Measurements from ENCODE around the gene JARID2.

DNA sequence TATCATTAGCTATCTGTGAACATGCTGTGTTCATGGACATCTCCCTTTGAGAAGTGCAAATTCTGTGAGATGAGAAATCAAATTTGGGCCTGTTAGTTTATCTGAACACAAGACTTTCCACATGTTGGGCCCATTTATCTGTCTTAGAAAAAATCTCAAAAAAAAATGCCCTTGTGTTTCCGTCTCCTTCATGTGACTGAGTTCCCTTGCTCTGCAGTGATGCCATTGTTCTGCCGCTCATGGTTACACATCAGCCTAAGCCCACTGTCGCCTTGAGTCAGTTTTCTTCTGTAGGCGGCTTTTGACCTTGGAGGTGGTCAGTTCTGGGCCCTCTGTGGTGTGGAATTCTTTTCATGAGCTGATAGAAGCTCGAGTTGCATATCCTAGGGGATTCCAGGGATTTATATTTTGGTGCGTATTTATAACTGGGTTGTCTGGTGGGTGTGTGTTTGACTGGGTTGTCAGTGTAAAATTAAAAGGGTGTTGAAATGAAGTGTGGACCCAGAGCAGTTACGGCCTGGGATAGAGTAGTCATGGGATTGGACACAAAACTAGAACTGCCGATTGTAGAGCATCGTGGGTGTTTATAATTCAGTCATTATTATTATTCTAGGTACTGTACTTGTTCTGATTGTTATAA is 156.7 kb downstream of the JARID2 start:
- TF ChIP-seq, protein P1, sequence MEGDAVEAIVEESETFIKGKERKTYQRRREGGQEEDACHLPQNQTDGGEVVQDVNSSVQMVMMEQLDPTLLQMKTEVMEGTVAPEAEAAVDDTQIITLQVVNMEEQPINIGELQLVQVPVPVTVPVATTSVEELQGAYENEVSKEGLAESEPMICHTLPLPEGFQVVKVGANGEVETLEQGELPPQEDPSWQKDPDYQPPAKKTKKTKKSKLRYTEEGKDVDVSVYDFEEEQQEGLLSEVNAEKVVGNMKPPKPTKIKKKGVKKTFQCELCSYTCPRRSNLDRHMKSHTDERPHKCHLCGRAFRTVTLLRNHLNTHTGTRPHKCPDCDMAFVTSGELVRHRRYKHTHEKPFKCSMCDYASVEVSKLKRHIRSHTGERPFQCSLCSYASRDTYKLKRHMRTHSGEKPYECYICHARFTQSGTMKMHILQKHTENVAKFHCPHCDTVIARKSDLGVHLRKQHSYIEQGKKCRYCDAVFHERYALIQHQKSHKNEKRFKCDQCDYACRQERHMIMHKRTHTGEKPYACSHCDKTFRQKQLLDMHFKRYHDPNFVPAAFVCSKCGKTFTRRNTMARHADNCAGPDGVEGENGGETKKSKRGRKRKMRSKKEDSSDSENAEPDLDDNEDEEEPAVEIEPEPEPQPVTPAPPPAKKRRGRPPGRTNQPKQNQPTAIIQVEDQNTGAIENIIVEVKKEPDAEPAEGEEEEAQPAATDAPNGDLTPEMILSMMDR (IDR thresholded peaks at IDR 0.05; ENCODE audit: poor library complexity, severe bottlenecking) = no peak
- no peak for TF ChIP-seq TAF1 (IDR thresholded peaks at IDR 0.05; ENCODE audit: low read depth)
